GM19023 (cell line): ENCODE measurements around the gene TRHDE.

Experiments used
- ATAC-seq: cut with Tn5 transposase; IDR thresholded peaks from one replicate; pipeline ENCODE4 v1.9.1; 2021; ENCODE audit warnings: mild to moderate bottlenecking, moderate library complexity; ENCODE audit not compliant: unreplicated experiment

Gene TRHDE

GRCh38 chr12:72272091-72272661 is at the start of gene TRHDE:
TRHDE (plus strand) TSS chr12:72272370; CDS start chr12:72272644, 274 bp downstream.
- no peak for ATAC-seq

- no peak for ATAC-seq
Observed at GRCh38 chr12:72226510-72226909, 45.7 kb upstream of the TRHDE start.

DNA sequence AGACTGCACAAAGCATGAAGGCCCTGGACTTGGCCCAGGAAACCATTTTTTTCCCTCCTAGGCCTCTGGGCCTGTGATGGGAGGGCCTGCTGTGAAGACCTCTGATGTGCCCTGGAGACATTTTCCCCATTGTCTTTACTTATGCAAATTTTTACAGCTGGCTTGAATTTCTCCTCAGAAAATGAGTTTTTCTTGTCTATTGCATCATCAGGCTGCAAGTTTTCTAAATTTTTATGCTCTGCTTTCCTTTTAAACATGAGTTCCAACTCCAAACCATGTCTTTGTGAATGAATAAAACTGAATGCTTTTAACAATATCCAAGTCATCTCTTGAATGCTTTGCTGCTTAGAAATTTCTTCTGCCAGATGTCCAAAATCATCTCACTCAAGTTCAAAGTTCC is 43.7 kb upstream of the TRHDE start:
- no peak for ATAC-seq

- no peak for ATAC-seq
Observed at GRCh38 chr12:72230589-72230988, 41.6 kb upstream of the TRHDE start.

DNA sequence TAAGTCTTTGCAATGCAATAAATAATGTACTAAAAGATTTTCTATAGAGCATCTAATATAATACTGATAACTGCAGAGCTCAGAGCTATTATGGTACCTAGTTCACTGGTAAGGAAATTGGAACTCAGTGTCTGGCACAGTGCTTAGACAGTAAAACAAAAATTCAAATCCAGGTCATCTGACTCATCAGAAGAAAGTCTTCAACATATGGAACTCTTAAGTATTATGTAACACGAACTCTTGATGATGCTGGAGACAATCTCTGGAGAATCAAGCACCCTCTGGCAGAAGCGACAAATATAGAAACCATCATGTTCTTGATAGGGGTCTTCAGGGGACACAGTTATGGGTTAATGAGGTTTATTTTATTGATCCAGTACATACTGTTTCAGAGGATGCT is 37.3 kb upstream of the TRHDE start:
- no peak for ATAC-seq

DNA sequence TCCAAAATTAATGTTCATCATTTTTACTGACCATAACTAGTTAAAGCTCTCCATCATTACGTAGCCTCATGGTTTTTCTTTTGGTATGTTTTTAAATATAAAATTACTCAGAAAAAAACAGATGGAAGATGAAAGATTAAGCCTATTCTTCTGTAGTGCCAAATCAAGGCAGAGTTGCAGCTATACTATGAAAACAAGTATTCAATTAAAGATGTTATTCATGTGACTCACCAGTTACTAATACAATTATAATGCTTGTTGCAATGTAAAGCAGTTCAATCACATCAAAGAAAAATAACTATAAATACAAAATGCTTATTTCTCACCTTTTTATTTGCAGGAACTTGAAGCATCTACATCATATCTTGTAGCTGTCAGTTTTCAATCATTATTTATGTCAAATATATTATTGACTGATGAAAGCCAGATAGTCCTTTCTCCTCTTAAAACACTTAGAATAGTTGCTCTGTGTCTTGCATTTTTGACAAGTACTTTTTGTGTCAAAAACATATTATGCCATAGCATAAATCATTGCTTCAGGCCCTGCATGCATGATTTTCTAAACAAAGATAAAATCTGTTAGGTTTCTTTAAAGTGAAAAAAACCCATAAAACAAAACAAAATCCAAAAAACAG is 36.0 kb upstream of the TRHDE start:
- no peak for ATAC-seq

DNA sequence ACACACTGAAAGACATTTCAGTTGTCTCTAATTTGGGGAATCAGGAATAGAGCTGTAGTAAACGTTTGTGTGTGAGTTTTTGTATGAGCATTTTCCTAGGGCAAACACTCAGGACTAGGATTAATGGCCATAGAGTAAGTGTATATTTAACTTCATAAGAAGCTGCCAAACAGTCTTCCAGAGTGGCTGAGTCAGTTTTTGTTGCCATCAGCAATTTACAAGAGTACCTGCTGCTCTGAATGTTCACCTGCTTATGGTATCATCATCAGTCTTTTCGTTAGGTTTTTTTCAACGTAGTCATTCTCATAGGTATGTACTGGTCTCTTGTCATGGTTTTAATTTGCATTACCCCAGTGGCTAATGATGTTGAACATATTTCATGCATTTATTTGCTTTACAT is 30.6 kb upstream of the TRHDE start:
- no peak for ATAC-seq

GRCh38 chr12:72242946-72243345 is 29.2 kb upstream of the TRHDE start:
- ATAC-seq, result no peak

DNA sequence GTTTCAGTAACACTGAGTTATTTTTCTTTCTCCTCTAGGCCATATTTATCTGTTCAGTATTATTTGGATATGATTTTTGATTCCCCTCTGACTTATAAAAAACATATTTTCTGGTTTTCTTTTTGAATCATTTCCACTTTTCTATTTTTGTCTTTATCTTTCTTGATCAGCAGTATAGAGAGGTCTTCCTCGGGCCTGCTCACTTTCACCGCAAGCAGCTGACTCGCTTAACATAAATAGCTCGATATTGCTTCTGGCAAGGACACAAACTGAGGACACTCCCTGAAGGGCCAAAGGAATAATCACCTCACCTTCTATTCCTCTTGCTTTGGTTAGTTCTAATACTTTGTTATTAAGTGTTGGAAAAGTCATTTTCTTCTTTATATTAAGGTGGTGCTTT is 25.8 kb upstream of the TRHDE start:
- ATAC-seq, result no peak

GRCh38 chr12:72250346-72250745 is 21.8 kb upstream of the TRHDE start:
- no peak for ATAC-seq

GRCh38 chr12:72256725-72257124 is 15.4 kb upstream of the TRHDE start:
- no peak for ATAC-seq

GRCh38 chr12:72261885-72262284 is 10.3 kb upstream of the TRHDE start:
- no peak for ATAC-seq

GRCh38 chr12:72264548-72265175 is 7.5 kb upstream of the TRHDE start:
- ATAC-seq, result no peak

DNA sequence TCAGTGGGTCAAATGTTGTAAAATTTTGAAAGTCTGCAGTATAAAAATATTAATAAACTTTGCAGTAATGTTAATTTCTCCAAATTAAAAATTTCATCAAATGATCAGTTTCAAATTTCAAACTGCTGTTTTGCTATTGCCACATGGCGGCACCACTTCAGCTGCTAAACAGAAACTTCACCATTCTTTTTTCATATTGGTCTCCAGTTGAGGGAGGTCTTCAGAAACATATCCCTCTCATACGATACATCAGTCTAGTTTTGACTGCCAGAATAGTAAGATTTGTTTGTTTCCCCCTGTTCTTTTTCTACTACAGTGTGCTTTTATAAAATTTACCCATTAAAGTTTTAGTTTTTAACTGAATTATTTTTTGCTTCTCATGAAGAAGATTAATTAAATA is 4.2 kb upstream of the TRHDE start:
- no peak for ATAC-seq

DNA sequence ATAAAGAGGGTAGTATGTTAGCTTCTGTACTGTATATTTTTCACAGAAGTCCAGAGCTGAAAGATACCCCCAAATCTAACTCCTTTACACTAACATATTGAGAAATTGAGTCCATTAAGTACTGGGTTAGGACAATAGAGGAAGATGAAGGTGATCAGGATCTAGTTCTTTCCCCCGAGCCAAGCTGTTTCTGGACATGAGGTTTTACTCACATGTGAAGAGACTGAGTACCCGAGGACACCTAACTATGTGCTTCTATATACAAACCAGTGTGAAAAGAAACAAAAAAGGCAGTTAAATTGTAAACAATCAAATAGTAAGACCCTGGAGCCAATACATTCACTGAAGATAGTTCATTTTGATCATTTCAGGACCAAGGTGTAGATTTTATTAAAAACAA is 3.8 kb upstream of the TRHDE start:
- no peak for ATAC-seq

- no peak for ATAC-seq
Observed at GRCh38 chr12:72269491-72269890, 2.7 kb upstream of the TRHDE start.

- no peak for ATAC-seq
Observed at GRCh38 chr12:72270246-72270645, 1.9 kb upstream of the TRHDE start.

GRCh38 chr12:72270961-72271360 is 1.2 kb upstream of the TRHDE start:
- ATAC-seq, result no peak

GRCh38 chr12:72271451-72272090 is 599 bp upstream of the TRHDE start:
- no peak for ATAC-seq

DNA sequence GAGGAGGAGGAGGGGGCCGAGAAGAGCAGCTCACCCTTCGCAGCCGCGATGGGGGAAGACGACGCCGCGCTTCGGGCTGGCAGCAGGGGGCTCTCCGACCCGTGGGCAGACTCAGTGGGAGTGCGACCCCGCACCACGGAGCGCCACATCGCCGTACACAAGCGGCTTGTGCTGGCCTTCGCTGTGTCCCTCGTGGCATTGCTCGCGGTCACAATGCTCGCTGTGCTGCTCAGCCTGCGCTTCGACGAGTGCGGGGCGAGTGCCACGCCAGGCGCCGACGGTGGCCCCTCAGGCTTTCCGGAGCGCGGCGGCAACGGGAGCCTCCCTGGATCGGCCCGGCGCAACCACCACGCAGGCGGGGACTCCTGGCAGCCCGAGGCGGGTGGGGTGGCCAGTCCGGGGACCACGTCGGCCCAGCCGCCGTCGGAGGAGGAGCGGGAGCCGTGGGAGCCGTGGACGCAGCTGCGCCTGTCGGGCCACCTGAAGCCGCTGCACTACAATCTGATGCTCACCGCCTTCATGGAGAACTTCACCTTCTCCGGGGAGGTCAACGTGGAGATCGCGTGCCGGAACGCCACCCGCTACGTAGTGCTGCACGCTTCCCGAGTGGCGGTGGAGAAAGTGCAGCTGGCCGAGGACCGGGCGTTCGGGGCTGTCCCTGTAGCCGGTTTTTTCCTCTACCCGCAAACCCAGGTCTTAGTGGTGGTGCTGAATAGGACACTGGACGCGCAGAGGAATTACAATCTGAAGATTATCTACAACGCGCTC is 745 bp downstream of the TRHDE start:
- ATAC-seq, result no peak

- ATAC-seq, result no peak
Observed at GRCh38 chr12:72273499-72273837, 1.3 kb downstream of the TRHDE start.
